Right atrium auricular region (tissue), 2 donors: ENCODE measurements around the gene LYST. TPM values are rescaled to one million over a fixed set of nuclear protein-coding genes. Genes with fewer than 3 reads are reported as not detected.

Experiments
- DNase-seq: peaks from one replicate; pipeline ENCODE4 v3.0.0-alpha.2; 2019; ENCODE audit warnings: low spot score
- H3K27ac ChIP-seq, 2 donors: fragments of 200-600 bp; sonication (generic); 1 replicate in 1 of 2; 2 replicates in 1 of 2; pipeline ENCODE4 v1.5.1; 2016 to 2019
- H3K27me3 ChIP-seq, 2 donors: fragments of 200-600 bp; sonication (generic); one replicate each; pipeline versions ENCODE4 v1.5.1 to v1.6.0; 2017 to 2019
- H3K36me3 ChIP-seq: fragments of 200-600 bp; sonication (generic); one replicate; pipeline ENCODE4 v1.5.1; 2016
- H3K4me1 ChIP-seq, 2 donors: fragments of 200-600 bp; sonication (generic); one replicate each; pipeline versions ENCODE4 v1.5.1 to v1.6.0; 2017 to 2019
- H3K4me3 ChIP-seq, 2 donors: fragments of 200-600 bp; sonication (generic); 1 replicate in 1 of 2; 2 replicates in 1 of 2; pipeline ENCODE4 v1.5.1; 2017 to 2019; ENCODE audit warnings: mild to moderate bottlenecking in 1 of 2, moderate library complexity in 1 of 2
- H3K9me3 ChIP-seq, 2 donors: fragments of 200-600 bp; sonication (generic); one replicate each; pipeline ENCODE4 v1.5.1; 2019
- CTCF ChIP-seq, 2 donors: fragments of 200-600 bp; sonication (generic); IDR thresholded peaks; one replicate each; pipeline ENCODE4 v1.5.1; 2019; ENCODE audit warnings: antibody characterized with exemption in 2 of 2
- total RNA-seq, 2 donors: library from RNA; depleted of rRNA; stranded (reverse); fragments of >200 nt; gene quantifications; one replicate each; pipeline ENCODE4 v1.1.0, GENCODE V29; 2016

LYST gene
- total RNA-seq, 2 donors from 2014 or later, result 7.3 to 13.0 TPM

- H3K36me3 ChIP-seq, result no peaks in the 10 kb centered on the region
- H3K4me3 ChIP-seq, result no peak overlapping the region
- DNase-seq, result no peak
- no peak for TF ChIP-seq CTCF (IDR thresholded peaks at IDR 0.05)
- no peaks in the 10 kb centered on the region for H3K9me3 ChIP-seq
- no peak overlapping the region for H3K27ac ChIP-seq
- peaks cover 0 to 16% of the 10 kb centered on the region in 2 donors for H3K4me1 ChIP-seq
- H3K27me3 ChIP-seq, result no peaks in the 10 kb centered on the region
Measured at GRCh38 chr1:235861857-235862256, 4.8 kb downstream of the LYST start.

- Histone ChIP-seq H3K9me3 (no peaks in the 10 kb centered on the region), H3K4me3 (no peak overlapping the region), H3K27ac (no peak overlapping the region), H3K4me1 (peaks cover 0 to 15% of the 10 kb centered on the region in 2 donors), H3K36me3 (no peaks in the 10 kb centered on the region), H3K27me3 (no peaks in the 10 kb centered on the region)
- TF ChIP-seq CTCF (IDR thresholded peaks at IDR 0.05), result no peak
- no peak for DNase-seq
Measured at GRCh38 chr1:235860829-235861228, 5.9 kb downstream of the LYST start.

- Histone ChIP-seq H3K36me3 (no peaks in the 10 kb centered on the region), H3K9me3 (no peaks in the 10 kb centered on the region), H3K27me3 (no peaks in the 10 kb centered on the region), H3K27ac (no peak overlapping the region), H3K4me1 (peaks cover 0 to 4% of the 10 kb centered on the region in 2 donors), H3K4me3 (no peak overlapping the region)
- TF ChIP-seq CTCF (IDR thresholded peaks at IDR 0.05), result no peak
- no peak for DNase-seq
Measured at GRCh38 chr1:235859789-235860188, 6.9 kb downstream of the LYST start.

- no peak overlapping the region for H3K27ac ChIP-seq
Measured at GRCh38 chr1:235858766-235859165, 7.9 kb downstream of the LYST start.

GRCh38 chr1:235857756-235858155, 8.9 kb downstream of the LYST start:
- no peak for TF ChIP-seq CTCF (IDR thresholded peaks at IDR 0.05)
- Histone ChIP-seq H3K4me1 (no peaks in the 10 kb centered on the region), H3K36me3 (no peaks in the 10 kb centered on the region)

More at GRCh38 chr1:235858766-235859165, 7.9 kb downstream of the LYST start:
- Histone ChIP-seq H3K4me1 (no peaks in the 10 kb centered on the region), H3K36me3 (no peaks in the 10 kb centered on the region), H3K4me3 (no peak overlapping the region), H3K9me3 (no peaks in the 10 kb centered on the region), H3K27me3 (no peaks in the 10 kb centered on the region)
- TF ChIP-seq CTCF (IDR thresholded peaks at IDR 0.05), result no peak
- DNase-seq, result no peak

GRCh38 chr1:235855811-235856429, 10.8 kb downstream of the LYST start:
- Histone ChIP-seq H3K4me3 (no peak overlapping the region), H3K27ac (no peak overlapping the region)

More at GRCh38 chr1:235857756-235858155, 8.9 kb downstream of the LYST start:
- no peak for DNase-seq
- Histone ChIP-seq H3K27ac (no peak overlapping the region), H3K4me3 (no peak overlapping the region), H3K27me3 (no peaks in the 10 kb centered on the region), H3K9me3 (no peaks in the 10 kb centered on the region)

More at GRCh38 chr1:235855811-235856429, 10.8 kb downstream of the LYST start:
- H3K9me3 ChIP-seq, result no peaks in the 10 kb centered on the region
- no peaks in the 10 kb centered on the region for H3K4me1 ChIP-seq
- TF ChIP-seq CTCF (IDR thresholded peaks at IDR 0.05), result no peak
- no peaks in the 10 kb centered on the region for H3K27me3 ChIP-seq
- no peak for DNase-seq
- no peaks in the 10 kb centered on the region for H3K36me3 ChIP-seq
